Skeletal muscle tissue (tissue), 4 donors: ENCODE measurements around the gene TAGAP. TPM values are rescaled to one million over a fixed set of nuclear protein-coding genes. Genes with fewer than 3 reads are reported as not detected.

Experiments used
- H3K27ac ChIP-seq: one replicate; pipeline ENCODE4 v1.7.0; 2013; ENCODE audit warnings: mild to moderate bottlenecking, low read depth, low read length, inconsistent platforms
- H3K27me3 ChIP-seq, 3 donors: one replicate each; pipeline ENCODE4 v1.7.0; 2013; ENCODE audit warnings: low read length in 3 of 3; ENCODE audit not compliant: control insufficient read depth in 3 of 3, insufficient read depth in 3 of 3
- H3K36me3 ChIP-seq, 3 donors: one replicate each; pipeline ENCODE4 v1.7.0; 2013; ENCODE audit warnings: low read length in 3 of 3; ENCODE audit not compliant: control insufficient read depth in 3 of 3, insufficient read depth in 3 of 3
- H3K4me1 ChIP-seq, 3 donors: one replicate each; pipeline ENCODE4 v1.7.0; 2013; ENCODE audit warnings: low read length in 3 of 3, mild to moderate bottlenecking in 3 of 3; ENCODE audit not compliant: control insufficient read depth in 3 of 3, insufficient read depth in 3 of 3
- H3K4me3 ChIP-seq, 3 donors: one replicate each; pipeline ENCODE4 v1.7.0; 2013; ENCODE audit warnings: low read length in 3 of 3
- H3K9ac ChIP-seq, 3 donors: one replicate each; pipeline ENCODE4 v1.7.0; 2013; ENCODE audit warnings: low read length in 3 of 3, mild to moderate bottlenecking in 3 of 3, moderate library complexity in 2 of 3, low read depth in 1 of 3
- H3K9me3 ChIP-seq, 3 donors: one replicate each; pipeline ENCODE4 v1.7.0; 2013; ENCODE audit warnings: low read length in 3 of 3; ENCODE audit not compliant: control insufficient read depth in 3 of 3
- total RNA-seq: library from RNA; depleted of rRNA; stranded (reverse); fragments of >200 nt; gene quantifications from one replicate; pipeline ENCODE4 v1.2.3, GENCODE V29; 2014
- donor health status: Osteomylitis.

TAGAP gene
- total RNA-seq, 1 donor from 2014 or later: 2.1 TPM

GRCh38 chr6:159061805-159062563, 17.2 kb upstream of the TAGAP start:
- Histone ChIP-seq H3K9ac (no peak overlapping the region), H3K27me3 (peaks cover 0 to 13% (median 0%) of the 10 kb centered on the region in 3 donors), H3K4me3 (no peak overlapping the region), H3K27ac (no peak overlapping the region), H3K9me3 (no peaks in the 10 kb centered on the region), H3K4me1 (no peaks in the 10 kb centered on the region), H3K36me3 (no peaks in the 10 kb centered on the region)

- Histone ChIP-seq H3K27ac (no peak overlapping the region), H3K27me3 (peaks cover 0 to 19% (median 0%) of the 10 kb centered on the region in 3 donors), H3K4me1 (no peaks in the 10 kb centered on the region), H3K36me3 (no peaks in the 10 kb centered on the region), H3K9me3 (no peaks in the 10 kb centered on the region), H3K9ac (no peak overlapping the region), H3K4me3 (no peak overlapping the region)
These were observed 16.4 kb upstream of the TAGAP start for GRCh38 chr6:159061146-159061545.

GRCh38 chr6:159059885-159060506, 15.2 kb upstream of the TAGAP start:
- Histone ChIP-seq H3K9me3 (no peaks in the 10 kb centered on the region), H3K4me1 (peaks cover 0 to 3% (median 0%) of the 10 kb centered on the region in 3 donors), H3K27me3 (peaks cover 0 to 21% (median 3%) of the 10 kb centered on the region in 3 donors), H3K36me3 (no peaks in the 10 kb centered on the region), H3K27ac (no peak overlapping the region), H3K4me3 (no peak overlapping the region), H3K9ac (no peak overlapping the region)

GRCh38 chr6:159059141-159059540, 14.3 kb upstream of the TAGAP start:
- peaks cover 0 to 17% (median 4%) of the 10 kb centered on the region in 3 donors for H3K27me3 ChIP-seq
- peaks cover 0 to 3% (median 0%) of the 10 kb centered on the region in 3 donors for H3K4me1 ChIP-seq
- H3K9me3 ChIP-seq: no peaks in the 10 kb centered on the region
- H3K27ac ChIP-seq: no peak overlapping the region
- H3K4me3 ChIP-seq: no peak overlapping the region
- H3K36me3 ChIP-seq: no peaks in the 10 kb centered on the region
- H3K9ac ChIP-seq: no peak overlapping the region

GRCh38 chr6:159056899-159057298, 12.1 kb upstream of the TAGAP start:
- peaks cover 0 to 11% (median 5%) of the 10 kb centered on the region in 3 donors for H3K27me3 ChIP-seq
- H3K36me3 ChIP-seq: no peaks in the 10 kb centered on the region
- H3K4me3 ChIP-seq: no peak overlapping the region
- H3K4me1 ChIP-seq: peaks cover 0 to 3% (median 0%) of the 10 kb centered on the region in 3 donors
- H3K9ac ChIP-seq: no peak overlapping the region
- no peaks in the 10 kb centered on the region for H3K9me3 ChIP-seq
- no peak overlapping the region for H3K27ac ChIP-seq

GRCh38 chr6:159056432-159056831, 11.6 kb upstream of the TAGAP start:
- H3K9me3 ChIP-seq: no peaks in the 10 kb centered on the region
- H3K4me1 ChIP-seq: peaks cover 0 to 3% (median 0%) of the 10 kb centered on the region in 3 donors
- H3K27me3 ChIP-seq: peaks cover 0 to 11% (median 5%) of the 10 kb centered on the region in 3 donors
- H3K27ac ChIP-seq: no peak overlapping the region
- H3K4me3 ChIP-seq: no peak overlapping the region
- H3K9ac ChIP-seq: no peak overlapping the region
- no peaks in the 10 kb centered on the region for H3K36me3 ChIP-seq

GRCh38 chr6:159056003-159056402, 11.2 kb upstream of the TAGAP start:
- Histone ChIP-seq H3K36me3 (no peaks in the 10 kb centered on the region), H3K27me3 (peaks cover 0 to 11% (median 5%) of the 10 kb centered on the region in 3 donors), H3K27ac (no peak overlapping the region), H3K4me1 (peaks cover 0 to 3% (median 0%) of the 10 kb centered on the region in 3 donors), H3K4me3 (no peak overlapping the region), H3K9ac (no peak overlapping the region), H3K9me3 (no peaks in the 10 kb centered on the region)

- H3K36me3 ChIP-seq: no peaks in the 10 kb centered on the region
- no peak overlapping the region for H3K9ac ChIP-seq
- H3K4me3 ChIP-seq: no peak overlapping the region
- H3K4me1 ChIP-seq: peaks cover 0 to 3% (median 0%) of the 10 kb centered on the region in 3 donors
- H3K27ac ChIP-seq: no peak overlapping the region
- H3K9me3 ChIP-seq: no peaks in the 10 kb centered on the region
- H3K27me3 ChIP-seq: peaks cover 0 to 11% (median 9%) of the 10 kb centered on the region in 3 donors
These were observed 9.1 kb upstream of the TAGAP start for GRCh38 chr6:159053781-159054398.

GRCh38 chr6:159052720-159053119, 7.9 kb upstream of the TAGAP start:
- Histone ChIP-seq H3K4me3 (no peak overlapping the region), H3K27ac (no peak overlapping the region), H3K36me3 (no peaks in the 10 kb centered on the region), H3K9ac (no peak overlapping the region), H3K9me3 (no peaks in the 10 kb centered on the region), H3K4me1 (peaks cover 0 to 3% (median 0%) of the 10 kb centered on the region in 3 donors), H3K27me3 (peaks cover 3 to 12% (median 11%) of the 10 kb centered on the region in 3 donors)
